HL-60 (cell line): Measurements from ENCODE around the gene RBCK1.

Source experiments
- CTCF ChIP-seq: IDR thresholded peaks from one replicate; pipeline ENCODE4 v1.5.1; 2011; ENCODE audit warnings: low read length, control low read depth, inconsistent platforms; ENCODE audit not compliant: insufficient read depth
- GABPA ChIP-seq: IDR thresholded peaks from 2 replicates; pipeline ENCODE4 v1.6.1; 2012; ENCODE audit warnings: low read depth
- POLR2AphosphoS5 ChIP-seq: IDR thresholded peaks from 2 replicates; pipeline ENCODE4 v1.6.1; 2012; ENCODE audit warnings: low read depth
- REST ChIP-seq: IDR thresholded peaks from 2 replicates; pipeline ENCODE4 v1.6.1; 2012; ENCODE audit warnings: low read depth; ENCODE audit not compliant: insufficient replicate concordance
- SPI1 ChIP-seq: IDR thresholded peaks from 2 replicates; pipeline ENCODE4 v1.6.1; 2012; ENCODE audit warnings: low read depth, mild to moderate bottlenecking, borderline replicate concordance

- no peak for TF ChIP-seq CTCF
- TF ChIP-seq POLR2AphosphoS5 = no peak
- no peak for TF ChIP-seq REST
- no peak for TF ChIP-seq GABPA
- TF ChIP-seq SPI1 = no peak
Measured at GRCh38 chr20:472137-472846, 64.2 kb downstream of the RBCK1 start.
